Cardiac muscle cell (in vitro differentiated cells and primary cell): ENCODE results near the gene GAB2. TPM values are rescaled to one million over a fixed set of nuclear protein-coding genes. Genes with fewer than 3 reads are reported as not detected.
"Not testable (repeated sequence)": the region's sequence is repeated elsewhere in the genome, so short reads cannot be mapped to it uniquely, and the experiment has no call there.

Source experiments
- DNase-seq, 2 donors: peaks; one replicate each; pipeline versions ENCODE4 v3.0.0 to v3.0.0-alpha.2; 2010 to 2017; ENCODE audit warnings: low read depth in 1 of 2, low spot score in 1 of 2
- H3K27ac ChIP-seq: fragments of 200-600 bp; sonication (generic); 2 replicates; pipeline ENCODE4 v1.5.1; 2016
- H3K27me3 ChIP-seq: fragments of 200-600 bp; sonication (generic); 2 replicates; pipeline ENCODE4 v1.6.0; 2016; ENCODE audit warnings: control low read depth
- H3K36me3 ChIP-seq: fragments of 200-600 bp; sonication (generic); 2 replicates; pipeline ENCODE4 v1.5.1; 2016; ENCODE audit warnings: control low read depth
- H3K4me1 ChIP-seq: fragments of 200-600 bp; sonication (generic); 2 replicates; pipeline ENCODE4 v1.8.1; 2017; ENCODE audit warnings: low read depth, mild to moderate bottlenecking, mixed run types
- H3K4me3 ChIP-seq: fragments of 200-600 bp; sonication (generic); 2 replicates; pipeline ENCODE4 v1.5.1; 2016; ENCODE audit warnings: mild to moderate bottlenecking
- H3K9me3 ChIP-seq: fragments of 200-600 bp; sonication (generic); 2 replicates; pipeline ENCODE4 v1.5.1; 2017; ENCODE audit warnings: low read depth, mild to moderate bottlenecking, control low read depth
- polyA plus RNA-seq: library from polyadenylated mRNA; unstranded; fragments of >200 nt; fragmentation: Nextera tagmentation; extraction: Ambion mirVana; gene quantifications from 2 replicates; pipeline ENCODE4 v1.2.1, GENCODE V29; 2016
- total RNA-seq: library from RNA; depleted of rRNA; stranded (reverse); fragments of >200 nt; gene quantifications from 2 replicates; pipeline ENCODE4 v1.2.3, GENCODE V29; 2016
- TF ChIP-seq, protein P1 (sequence below): IDR thresholded peaks from 2 replicates; pipeline ENCODE4 v1.5.1; 2012; ENCODE audit warnings: low read depth, mild to moderate bottlenecking, low read length

The GAB2 gene
- total and polyA plus RNA-seq, 2 experiments from 2014 or later = 5.3 to 18.0 TPM

DNA sequence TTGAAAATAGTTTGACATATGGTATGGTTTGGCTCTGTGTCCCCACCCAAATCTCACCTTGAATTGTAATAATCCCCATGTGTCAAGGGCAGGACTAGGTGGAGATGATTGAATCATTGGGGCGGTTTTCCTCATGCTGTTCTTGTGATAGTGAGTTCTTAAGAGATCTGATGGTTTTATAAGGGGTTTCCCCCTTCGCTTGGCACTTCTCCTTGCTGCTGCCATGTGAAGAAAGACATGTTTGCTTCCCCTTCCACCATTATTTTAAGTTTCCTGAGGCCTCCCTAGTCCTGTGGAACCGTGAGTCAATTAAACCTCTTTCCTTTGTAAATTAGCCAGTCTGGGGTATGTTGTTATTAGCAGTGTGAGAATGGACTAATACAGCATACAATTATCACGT lies 236.9 kb downstream of the GAB2 start:
- Histone ChIP-seq H3K36me3 (no peaks in the 10 kb centered on the region), H3K27ac (no peak overlapping the region), H3K4me3 (no peak overlapping the region), H3K9me3 (no peaks in the 10 kb centered on the region), H3K27me3 (no peaks in the 10 kb centered on the region), H3K4me1 (peaks cover 20% of the 10 kb centered on the region)
- TF ChIP-seq, protein P1, sequence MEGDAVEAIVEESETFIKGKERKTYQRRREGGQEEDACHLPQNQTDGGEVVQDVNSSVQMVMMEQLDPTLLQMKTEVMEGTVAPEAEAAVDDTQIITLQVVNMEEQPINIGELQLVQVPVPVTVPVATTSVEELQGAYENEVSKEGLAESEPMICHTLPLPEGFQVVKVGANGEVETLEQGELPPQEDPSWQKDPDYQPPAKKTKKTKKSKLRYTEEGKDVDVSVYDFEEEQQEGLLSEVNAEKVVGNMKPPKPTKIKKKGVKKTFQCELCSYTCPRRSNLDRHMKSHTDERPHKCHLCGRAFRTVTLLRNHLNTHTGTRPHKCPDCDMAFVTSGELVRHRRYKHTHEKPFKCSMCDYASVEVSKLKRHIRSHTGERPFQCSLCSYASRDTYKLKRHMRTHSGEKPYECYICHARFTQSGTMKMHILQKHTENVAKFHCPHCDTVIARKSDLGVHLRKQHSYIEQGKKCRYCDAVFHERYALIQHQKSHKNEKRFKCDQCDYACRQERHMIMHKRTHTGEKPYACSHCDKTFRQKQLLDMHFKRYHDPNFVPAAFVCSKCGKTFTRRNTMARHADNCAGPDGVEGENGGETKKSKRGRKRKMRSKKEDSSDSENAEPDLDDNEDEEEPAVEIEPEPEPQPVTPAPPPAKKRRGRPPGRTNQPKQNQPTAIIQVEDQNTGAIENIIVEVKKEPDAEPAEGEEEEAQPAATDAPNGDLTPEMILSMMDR = no peak
- no peak for DNase-seq

DNA sequence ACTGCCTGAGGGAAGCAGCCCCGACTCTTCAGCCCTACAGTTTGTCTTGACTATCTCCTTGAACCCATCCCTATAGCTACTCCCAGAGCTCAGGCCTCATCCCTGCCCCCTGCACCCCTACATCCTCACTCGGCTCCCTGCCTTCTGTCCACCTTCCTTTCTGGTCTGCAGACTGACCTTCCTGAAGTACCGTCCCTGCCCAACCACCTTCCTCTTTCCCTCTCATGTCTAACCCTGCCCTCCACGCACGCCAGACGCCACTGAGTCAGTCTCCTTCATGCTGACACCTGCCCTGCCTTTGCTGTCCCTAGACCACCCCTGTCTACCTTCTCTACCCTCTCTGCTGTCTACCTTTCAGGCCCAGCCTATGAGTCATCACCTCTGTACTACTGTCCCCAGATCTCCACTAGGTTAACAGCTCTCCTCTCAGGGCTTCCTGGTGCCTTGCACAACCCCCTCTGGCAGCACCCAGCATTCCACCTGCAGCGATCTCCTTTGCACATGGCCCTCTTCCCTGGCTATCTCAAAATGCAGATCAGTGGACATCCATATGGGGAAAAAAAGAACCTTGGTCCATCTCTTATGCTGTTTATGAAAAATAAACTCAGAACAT lies 238.1 kb downstream of the GAB2 start:
- TF ChIP-seq, protein P1 = no peak
- DNase-seq = no peak
- H3K9me3 ChIP-seq = no peaks in the 10 kb centered on the region
- H3K4me1 ChIP-seq = peaks cover 20% of the 10 kb centered on the region
- H3K4me3 ChIP-seq = no peak overlapping the region
- H3K27ac ChIP-seq = peak overlapping the region; percentile 48
- H3K27me3 ChIP-seq = no peaks in the 10 kb centered on the region
- no peaks in the 10 kb centered on the region for H3K36me3 ChIP-seq

DNA sequence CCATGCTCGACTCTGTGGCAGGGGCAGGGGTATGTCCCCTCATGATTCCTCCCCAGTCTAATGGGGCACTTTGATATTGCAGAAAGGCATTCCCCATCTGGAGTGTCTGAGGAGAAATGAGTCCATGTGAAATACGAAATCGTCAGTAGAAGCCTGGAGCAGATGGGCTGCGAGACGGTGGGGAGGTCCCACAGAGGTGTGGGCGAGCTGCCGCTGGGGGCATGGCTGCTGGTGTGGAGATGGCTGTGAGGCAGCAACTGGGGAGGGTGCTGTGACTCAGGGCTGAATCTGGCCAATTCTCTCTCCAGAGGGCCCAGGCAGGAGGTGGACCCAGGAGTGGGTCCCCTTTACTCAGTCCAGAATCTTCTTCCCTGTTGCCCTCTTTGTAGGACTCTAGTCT lies 240.4 kb downstream of the GAB2 start:
- H3K27ac ChIP-seq = peak overlapping the region; percentile 56
- no peak for DNase-seq
- peaks cover 20% of the 10 kb centered on the region for H3K4me1 ChIP-seq
- peaks cover 4% of the 10 kb centered on the region for H3K36me3 ChIP-seq
- TF ChIP-seq, protein P1 = no peak
- no peak overlapping the region for H3K4me3 ChIP-seq
- H3K9me3 ChIP-seq = no peaks in the 10 kb centered on the region
- no peaks in the 10 kb centered on the region for H3K27me3 ChIP-seq

DNA sequence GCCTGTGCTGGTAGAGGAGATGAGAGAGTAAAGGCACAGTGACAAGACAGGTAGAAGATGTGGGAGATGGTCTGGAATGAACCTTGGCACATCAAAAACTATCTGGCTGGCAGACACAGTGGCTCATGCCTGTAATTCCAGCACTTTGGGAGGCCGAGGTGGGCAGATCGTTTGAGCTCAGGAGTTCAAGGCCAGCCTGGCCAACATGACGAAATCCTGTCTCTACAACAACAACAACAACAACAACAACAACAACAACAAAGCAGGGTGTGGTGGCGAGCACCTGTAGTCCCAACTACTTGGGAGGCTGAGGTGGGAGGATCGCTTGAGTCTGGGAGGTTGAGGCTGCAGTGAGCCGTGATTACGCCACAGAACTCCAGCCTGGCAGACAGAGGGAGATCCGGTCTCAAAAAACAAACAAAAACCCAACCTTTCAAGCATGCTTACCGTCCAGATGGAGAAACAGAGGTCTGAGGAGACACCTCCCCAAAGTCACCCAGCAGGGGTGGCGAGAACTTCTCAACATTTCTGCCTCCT lies 240.9 kb downstream of the GAB2 start:
- H3K27ac ChIP-seq = peak overlapping the region; percentile 56
- H3K9me3 ChIP-seq = no peaks in the 10 kb centered on the region
- H3K27me3 ChIP-seq = no peaks in the 10 kb centered on the region
- no peak overlapping the region for H3K4me3 ChIP-seq
- TF ChIP-seq, protein P1 = no peak
- DNase-seq = no peak
- H3K36me3 ChIP-seq = peaks cover 4% of the 10 kb centered on the region
- peaks cover 20% of the 10 kb centered on the region for H3K4me1 ChIP-seq

DNA sequence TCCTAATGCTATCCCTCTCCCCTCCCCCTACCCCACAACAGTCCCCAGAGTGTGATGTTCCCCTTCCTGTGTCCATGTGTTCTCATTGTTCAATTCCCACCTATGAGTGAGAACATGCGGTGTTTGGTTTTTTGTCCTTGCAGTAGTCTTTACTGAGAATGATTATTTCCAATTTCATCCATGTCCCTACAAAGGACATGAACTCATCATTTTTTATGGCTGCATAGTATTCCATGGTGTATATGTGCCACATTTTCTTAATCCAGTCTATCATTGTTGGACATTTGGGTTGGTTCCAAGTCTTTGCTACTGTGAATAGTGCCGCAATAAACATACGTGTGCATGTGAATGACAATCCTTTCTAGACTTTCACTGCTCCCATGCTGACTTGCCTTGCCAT lies 241.8 kb downstream of the GAB2 start:
- not testable (repeated sequence) for H3K27me3 ChIP-seq, H3K36me3 ChIP-seq, DNase-seq, H3K9me3 ChIP-seq, H3K27ac ChIP-seq, H3K4me3 ChIP-seq
- H3K4me1 ChIP-seq = peaks cover 20% of the 10 kb centered on the region

DNA sequence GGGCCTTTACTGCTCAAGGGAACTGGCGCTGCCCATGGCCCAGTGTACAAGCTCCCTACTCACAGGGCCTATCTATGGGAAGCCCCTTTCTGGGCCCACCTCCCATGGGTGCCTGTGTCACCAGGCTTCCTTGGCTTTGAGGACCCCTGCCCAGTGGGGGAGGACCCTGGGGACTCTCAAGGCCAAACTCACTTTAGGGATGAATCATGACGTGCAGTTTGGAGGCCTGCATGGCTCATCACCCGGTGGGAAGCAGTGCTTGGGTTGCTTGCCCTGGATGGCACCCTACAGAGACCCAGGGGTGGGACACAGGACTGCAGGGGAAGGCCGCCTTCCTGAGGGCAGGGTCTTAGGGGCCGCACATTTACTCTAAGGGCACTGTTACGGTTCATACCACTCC lies 245.7 kb downstream of the GAB2 start:
- H3K27ac ChIP-seq = no peak overlapping the region
- TF ChIP-seq, protein P1 = no peak

More for the DNA sequence above, 245.7 kb downstream of the GAB2 start:
- peaks cover 29% of the 10 kb centered on the region for H3K4me1 ChIP-seq
- no peak for DNase-seq
- no peaks in the 10 kb centered on the region for H3K9me3 ChIP-seq
- no peak overlapping the region for H3K4me3 ChIP-seq
- no peaks in the 10 kb centered on the region for H3K27me3 ChIP-seq
- peaks cover 4% of the 10 kb centered on the region for H3K36me3 ChIP-seq
